ENCODE data around the gene CHMP1A. TPM values are rescaled to one million over a fixed set of nuclear protein-coding genes. Genes with fewer than 3 reads are reported as not detected.
"Not testable (repeated sequence)": the region's sequence is repeated elsewhere in the genome, so short reads cannot be mapped to it uniquely, and the experiment has no call there.

Gene CHMP1A
- total and polyA plus RNA-seq, 2 experiments from 2014 or later = 86.2 to 87.5 TPM

DNA sequence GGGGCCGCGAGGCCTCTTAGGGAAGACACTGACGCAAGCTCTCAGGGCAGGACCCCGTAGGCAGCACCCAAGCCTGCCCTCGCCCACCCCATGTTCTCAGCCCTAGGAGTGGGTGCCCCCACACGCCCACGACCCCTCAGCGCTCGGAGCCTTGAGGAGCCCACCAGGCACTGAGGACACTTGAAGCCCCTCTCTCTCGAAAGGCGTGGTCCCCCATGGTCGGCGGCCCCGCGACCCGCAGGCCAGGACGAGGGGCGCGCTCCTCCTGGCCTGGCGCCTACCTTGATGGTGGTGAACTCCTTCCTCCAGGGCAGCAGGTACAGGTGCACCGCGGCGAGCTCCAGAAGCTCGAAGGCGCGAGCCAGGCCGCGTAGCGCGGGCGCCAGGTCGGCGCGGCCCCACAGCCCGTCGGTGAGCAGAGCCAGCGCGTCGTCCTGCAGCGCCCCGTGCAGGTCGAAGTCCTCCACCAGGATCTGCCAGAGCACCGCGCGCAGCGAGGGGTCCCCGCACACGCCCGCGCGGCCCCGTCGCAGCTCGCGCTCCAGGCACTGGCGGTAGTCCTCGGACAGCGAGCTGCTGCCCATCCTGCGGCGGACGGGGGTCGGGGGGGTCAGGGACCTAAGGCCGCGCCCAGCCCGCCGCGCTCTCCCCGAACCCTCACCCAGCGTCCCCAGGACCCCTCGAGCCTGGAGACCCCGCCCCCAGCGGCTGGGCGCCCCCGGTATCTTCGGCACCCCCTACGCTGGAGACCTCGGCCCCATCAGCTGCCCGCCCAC lies 43.3 kb upstream of the CHMP1A start:
- Histone ChIP-seq H3K9me3 (ENCODE audit: low read depth) (no peaks in the 10 kb centered on the region), H3K4me1 (ENCODE audit: low read depth) (peaks cover 8% of the 10 kb centered on the region), H3K4me3 (peak overlapping the region; percentile 49), H3K27me3 (no peaks in the 10 kb centered on the region), H3K36me3 (no peaks in the 10 kb centered on the region), H3K27ac (peak overlapping the region; percentile 53)
- peak; percentile 36 to 74 for DNase-seq (ENCODE audit: low read depth in 1 of 2, low spot score in 1 of 2)
- TF ChIP-seq, protein P1, sequence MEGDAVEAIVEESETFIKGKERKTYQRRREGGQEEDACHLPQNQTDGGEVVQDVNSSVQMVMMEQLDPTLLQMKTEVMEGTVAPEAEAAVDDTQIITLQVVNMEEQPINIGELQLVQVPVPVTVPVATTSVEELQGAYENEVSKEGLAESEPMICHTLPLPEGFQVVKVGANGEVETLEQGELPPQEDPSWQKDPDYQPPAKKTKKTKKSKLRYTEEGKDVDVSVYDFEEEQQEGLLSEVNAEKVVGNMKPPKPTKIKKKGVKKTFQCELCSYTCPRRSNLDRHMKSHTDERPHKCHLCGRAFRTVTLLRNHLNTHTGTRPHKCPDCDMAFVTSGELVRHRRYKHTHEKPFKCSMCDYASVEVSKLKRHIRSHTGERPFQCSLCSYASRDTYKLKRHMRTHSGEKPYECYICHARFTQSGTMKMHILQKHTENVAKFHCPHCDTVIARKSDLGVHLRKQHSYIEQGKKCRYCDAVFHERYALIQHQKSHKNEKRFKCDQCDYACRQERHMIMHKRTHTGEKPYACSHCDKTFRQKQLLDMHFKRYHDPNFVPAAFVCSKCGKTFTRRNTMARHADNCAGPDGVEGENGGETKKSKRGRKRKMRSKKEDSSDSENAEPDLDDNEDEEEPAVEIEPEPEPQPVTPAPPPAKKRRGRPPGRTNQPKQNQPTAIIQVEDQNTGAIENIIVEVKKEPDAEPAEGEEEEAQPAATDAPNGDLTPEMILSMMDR (IDR thresholded peaks at IDR 0.05; ENCODE audit: low read depth, low read length) = peak; percentile 22

GRCh38 chr16:89700100-89700648 lies 42.7 kb upstream of the CHMP1A start:
- H3K4me1 ChIP-seq (ENCODE audit: low read depth) = peaks cover 8% of the 10 kb centered on the region
- TF ChIP-seq, protein P1 (IDR thresholded peaks at IDR 0.05; ENCODE audit: low read depth, low read length) = peak; percentile 56

DNA sequence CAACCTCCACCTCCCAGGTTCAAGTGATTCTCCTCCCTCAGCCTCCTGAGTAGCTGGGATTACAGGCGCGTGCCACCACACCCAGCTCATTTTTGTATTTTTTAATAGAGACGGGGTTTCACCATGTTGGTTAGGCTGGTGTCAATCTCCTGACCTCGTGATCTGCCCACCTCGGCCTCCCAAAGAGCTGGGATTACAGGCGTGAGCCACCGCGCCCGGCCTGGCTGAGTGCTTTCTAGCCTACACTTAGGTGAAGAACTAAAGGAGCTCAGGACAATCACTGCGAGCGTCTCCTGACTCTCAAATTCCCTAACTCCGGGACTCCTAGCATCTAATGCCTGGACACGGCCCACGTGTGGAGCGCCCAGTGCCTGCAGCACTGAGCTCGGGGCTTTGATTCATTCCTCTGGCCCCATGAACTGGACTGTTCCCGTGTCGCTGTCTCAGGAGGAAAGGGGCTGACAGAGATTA lies 42.2 kb upstream of the CHMP1A start:
- not testable (repeated sequence) for H3K36me3 ChIP-seq; H3K4me1 ChIP-seq (ENCODE audit: low read depth); H3K9me3 ChIP-seq (ENCODE audit: low read depth); H3K27me3 ChIP-seq; DNase-seq (ENCODE audit: low read depth in 1 of 2, low spot score in 1 of 2); H3K4me3 ChIP-seq; H3K27ac ChIP-seq

More at GRCh38 chr16:89700100-89700648, 42.7 kb upstream of the CHMP1A start:
- no peaks in the 10 kb centered on the region for H3K36me3 ChIP-seq
- peak overlapping the region; percentile 53 for H3K27ac ChIP-seq
- H3K4me3 ChIP-seq = peak overlapping the region; percentile 49
- H3K9me3 ChIP-seq (ENCODE audit: low read depth) = no peaks in the 10 kb centered on the region
- DNase-seq (ENCODE audit: low read depth in 1 of 2, low spot score in 1 of 2) = peak; percentile 98 to 100
- no peaks in the 10 kb centered on the region for H3K27me3 ChIP-seq

DNA sequence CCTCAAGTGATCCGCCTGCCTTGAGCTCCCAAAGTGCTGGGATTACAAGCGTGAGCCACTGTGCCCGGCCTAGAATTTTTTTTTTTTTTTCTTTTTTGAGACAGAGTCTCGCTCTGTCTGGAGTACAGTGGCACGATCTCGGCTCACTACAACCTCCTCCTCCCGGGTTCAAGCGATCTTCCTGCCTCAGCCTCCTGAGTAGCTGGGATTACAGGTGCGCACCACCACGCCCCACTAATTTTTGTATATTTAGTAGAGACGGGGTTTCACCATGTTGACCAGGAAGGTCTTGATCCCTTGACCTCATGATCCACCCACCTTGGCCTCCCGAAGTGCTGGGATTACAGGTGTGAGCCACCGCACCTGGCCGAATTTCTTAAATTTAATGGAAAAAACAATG lies 41.2 kb upstream of the CHMP1A start:
- not testable (repeated sequence) for H3K4me3 ChIP-seq; H3K27ac ChIP-seq; H3K27me3 ChIP-seq; H3K9me3 ChIP-seq (ENCODE audit: low read depth); H3K4me1 ChIP-seq (ENCODE audit: low read depth); DNase-seq (ENCODE audit: low read depth in 1 of 2, low spot score in 1 of 2); H3K36me3 ChIP-seq

- Histone ChIP-seq H3K36me3 (peaks cover 5% of the 10 kb centered on the region), H3K9me3 (ENCODE audit: low read depth) (no peaks in the 10 kb centered on the region), H3K4me3 (no peak overlapping the region), H3K4me1 (ENCODE audit: low read depth) (peaks cover 8% of the 10 kb centered on the region), H3K27me3 (no peaks in the 10 kb centered on the region), H3K27ac (no peak overlapping the region)
- TF ChIP-seq, protein P1 (IDR thresholded peaks at IDR 0.05; ENCODE audit: low read depth, low read length) = no peak
- no peak for DNase-seq (ENCODE audit: low read depth in 1 of 2, low spot score in 1 of 2)
These were observed 40.3 kb upstream of the CHMP1A start for GRCh38 chr16:89697616-89698331.

DNA sequence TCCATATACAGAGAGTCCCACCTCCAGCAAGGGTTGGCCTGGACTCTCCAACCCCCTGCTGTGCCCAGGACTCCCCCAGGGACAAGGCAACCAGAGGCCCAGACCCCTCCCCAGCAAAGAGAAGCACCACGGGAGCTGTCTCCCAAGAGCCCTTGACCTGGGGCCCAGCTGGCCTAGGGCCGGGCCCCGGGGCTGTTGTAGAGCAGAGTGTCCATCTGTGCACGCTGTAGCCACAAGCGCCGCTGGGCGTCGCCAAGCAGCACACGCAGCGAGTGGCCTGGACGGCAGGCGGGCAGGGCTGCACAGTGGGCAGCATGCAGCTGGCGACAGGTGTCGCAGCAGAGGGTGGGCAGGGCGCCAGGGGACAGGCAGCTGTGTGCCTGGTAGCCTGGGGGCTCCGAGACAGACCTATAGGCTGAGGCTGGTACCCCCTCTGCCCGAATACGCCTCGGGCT lies 39.7 kb upstream of the CHMP1A start:
- Histone ChIP-seq H3K27me3 (no peaks in the 10 kb centered on the region), H3K27ac (no peak overlapping the region), H3K36me3 (peaks cover 6% of the 10 kb centered on the region), H3K4me3 (no peak overlapping the region), H3K4me1 (ENCODE audit: low read depth) (peaks cover 8% of the 10 kb centered on the region), H3K9me3 (ENCODE audit: low read depth) (no peaks in the 10 kb centered on the region)
- no peak for DNase-seq (ENCODE audit: low read depth in 1 of 2, low spot score in 1 of 2)
- TF ChIP-seq, protein P1 (IDR thresholded peaks at IDR 0.05; ENCODE audit: low read depth, low read length) = no peak

All from cardiac muscle cell (in vitro differentiated cells and primary cell).